MG63 (cell line): ENCODE data around the gene ABHD17A. TPM values are rescaled to one million over a fixed set of nuclear protein-coding genes. Genes with fewer than 3 reads are reported as not detected.
A peak's percentile ranks its signal among the peaks of the same experiment; 100 is the strongest.
"Not testable (repeated sequence)": the region's sequence is repeated elsewhere in the genome, so short reads cannot be mapped to it uniquely, and the experiment has no call there.

Source experiments
- DNase-seq: peaks from one replicate; pipeline ENCODE4 v3.0.0-alpha.2; 2020
- H3K27me3 ChIP-seq: fragments of 250-450 bp; sonication (Bioruptor Pico); 2 replicates; pipeline ENCODE4 v1.5.1; 2020; ENCODE audit warnings: mild to moderate bottlenecking, moderate library complexity
- H3K36me3 ChIP-seq: fragments of 250-450 bp; sonication (Bioruptor Pico); 2 replicates; pipeline ENCODE4 v1.5.1; 2020; ENCODE audit warnings: mild to moderate bottlenecking, moderate library complexity
- H3K4me3 ChIP-seq: fragments of 250-450 bp; sonication (Bioruptor Pico); 2 replicates; pipeline ENCODE4 v1.5.1; 2020; ENCODE audit warnings: mild to moderate bottlenecking, moderate library complexity
- H3K9me3 ChIP-seq: fragments of 250-450 bp; sonication (Bioruptor Pico); 2 replicates; pipeline ENCODE4 v1.5.1; 2020; ENCODE audit warnings: mild to moderate bottlenecking, moderate library complexity
- total RNA-seq: library from RNA; depleted of rRNA; stranded (reverse); fragments of >200 nt; shearing (Covaris generic); gene quantifications from 2 replicates; pipeline ENCODE4 v1.2.3, GENCODE V29; 2014; ENCODE audit warnings: low replicate concordance

The ABHD17A gene
- total RNA-seq, 1 experiment from 2014 or later: 70.7 TPM

DNA sequence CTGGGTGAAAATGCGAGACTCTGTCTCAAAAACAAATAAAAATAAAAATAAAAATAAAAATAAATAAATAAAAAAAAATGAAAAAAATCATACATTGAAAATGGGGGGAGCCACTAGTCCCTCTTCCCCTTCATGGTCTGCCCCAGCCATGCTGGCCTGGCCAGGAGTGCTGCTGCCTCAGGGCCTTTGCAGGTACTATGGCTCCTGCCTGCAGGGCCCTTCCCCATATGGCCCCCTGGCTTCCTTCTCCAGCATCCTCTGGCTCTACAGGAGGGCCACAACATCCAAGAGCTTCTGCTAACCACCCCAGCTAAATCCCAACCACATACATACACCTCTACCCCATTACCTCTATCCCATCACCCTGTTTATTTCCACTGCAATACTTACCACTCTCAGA is 4.6 kb upstream of the ABHD17A start:
- no peaks in the 10 kb centered on the region for H3K36me3 ChIP-seq

DNA sequence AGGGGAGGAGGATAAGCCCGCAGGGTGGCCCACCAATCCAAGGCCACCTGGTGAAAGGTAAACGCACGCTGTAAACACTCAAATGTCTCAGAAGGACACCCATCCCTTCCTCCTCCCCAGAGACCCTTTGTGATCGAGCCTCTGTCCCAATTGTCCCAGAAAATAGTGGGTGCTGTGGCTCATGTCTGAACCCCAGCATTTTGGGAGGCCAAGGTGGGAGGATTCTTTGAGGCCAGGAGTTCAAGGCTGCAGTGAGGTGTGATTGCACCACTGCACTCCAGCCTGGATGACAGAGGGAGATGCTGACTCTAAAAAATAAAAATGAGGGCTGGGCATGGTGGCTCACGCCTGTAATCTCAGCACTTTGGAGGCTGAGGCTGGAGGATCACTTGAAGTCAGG is 3.1 kb upstream of the ABHD17A start:
- Histone ChIP-seq H3K4me3 (no peak overlapping the region), H3K9me3 (no peaks in the 10 kb centered on the region), H3K36me3 (no peaks in the 10 kb centered on the region), H3K27me3 (no peaks in the 10 kb centered on the region)
- DNase-seq: no peak

More for the DNA sequence above, 4.6 kb upstream of the ABHD17A start:
- H3K27me3 ChIP-seq: no peaks in the 10 kb centered on the region
- H3K9me3 ChIP-seq: no peaks in the 10 kb centered on the region
- no peak for DNase-seq
- H3K4me3 ChIP-seq: no peak overlapping the region

DNA sequence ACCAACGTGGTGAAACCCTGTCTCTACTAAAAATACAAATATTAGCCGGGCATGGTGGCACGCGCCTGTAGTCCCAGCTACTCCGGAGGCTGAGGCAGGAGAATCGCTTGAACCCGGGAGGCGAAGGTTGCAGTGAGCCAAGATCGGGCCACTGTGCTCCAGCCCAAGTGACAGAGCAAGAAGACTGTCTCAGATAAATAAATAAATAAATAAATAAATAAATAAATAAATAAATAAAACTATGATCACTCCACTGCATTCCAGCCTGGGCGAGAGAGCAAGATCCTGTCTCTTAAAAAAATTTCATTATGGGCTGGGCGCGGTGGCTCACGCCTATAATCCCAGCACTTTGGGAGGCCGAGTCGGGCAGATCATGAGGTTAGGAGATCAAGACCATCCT is 1.1 kb upstream of the ABHD17A start:
- H3K9me3 ChIP-seq, H3K4me3 ChIP-seq, DNase-seq: not testable (repeated sequence)

DNA sequence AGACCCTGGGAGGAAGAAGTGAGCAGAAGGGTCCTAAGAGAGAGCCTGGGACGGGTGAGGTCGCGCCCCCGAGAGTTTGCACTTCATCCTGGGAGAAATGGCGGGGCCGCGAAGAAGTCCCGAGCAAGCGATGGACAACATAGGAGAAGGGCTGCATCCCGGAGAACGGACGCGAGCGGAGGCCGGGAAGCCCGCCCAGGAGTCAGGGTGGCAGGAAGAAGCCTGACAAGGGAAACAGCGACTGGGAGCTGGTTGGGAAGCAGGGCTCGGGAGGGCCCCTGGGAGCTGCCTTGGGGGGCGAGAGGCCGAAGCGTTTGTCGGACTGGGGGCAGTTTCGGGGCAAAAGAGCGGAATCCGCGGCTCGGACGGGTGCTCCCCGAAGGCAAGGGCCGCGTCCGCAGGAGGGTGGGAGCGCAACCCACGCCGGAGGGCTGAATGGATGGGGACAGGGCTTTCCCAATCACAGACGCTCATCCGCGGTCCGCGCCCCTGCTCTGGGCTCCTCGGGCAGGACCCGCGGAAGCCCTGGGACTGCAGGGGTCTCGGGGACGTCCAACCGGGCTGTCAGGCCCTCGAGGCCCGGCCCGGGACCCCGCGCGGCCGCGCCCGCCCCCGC is 469 bp downstream of the ABHD17A start:
- Histone ChIP-seq H3K9me3 (no peaks in the 10 kb centered on the region), H3K4me3 (peak overlapping the region; percentile 72), H3K36me3 (no peaks in the 10 kb centered on the region), H3K27me3 (no peaks in the 10 kb centered on the region)
- no peak for DNase-seq

More for the DNA sequence above, 1.1 kb upstream of the ABHD17A start:
- not testable (repeated sequence) for H3K36me3 ChIP-seq, H3K27me3 ChIP-seq

DNA sequence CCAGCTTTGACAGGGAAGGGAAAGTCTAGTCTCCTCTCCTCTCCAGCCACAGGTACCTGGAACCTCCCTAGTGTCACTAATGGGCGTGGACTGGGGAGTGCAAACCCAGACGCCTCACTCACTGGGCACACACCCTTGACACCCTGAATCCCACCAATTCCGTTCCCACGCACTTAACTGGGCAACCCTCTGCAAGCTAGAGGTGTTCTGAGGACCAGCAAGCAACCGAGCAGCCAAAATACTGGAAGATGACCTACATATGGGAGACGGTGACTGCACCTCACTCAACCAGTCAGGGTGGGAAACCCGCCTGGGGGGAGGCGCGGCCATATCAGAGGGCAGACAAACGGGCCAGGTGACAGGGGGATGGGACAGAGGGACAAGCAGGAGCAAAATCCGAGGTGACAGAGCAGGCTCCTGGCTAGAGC is 991 bp downstream of the ABHD17A start:
- Histone ChIP-seq H3K36me3 (no peaks in the 10 kb centered on the region), H3K27me3 (no peaks in the 10 kb centered on the region), H3K9me3 (no peaks in the 10 kb centered on the region), H3K4me3 (peak overlapping the region; percentile 72)
- no peak for DNase-seq

DNA sequence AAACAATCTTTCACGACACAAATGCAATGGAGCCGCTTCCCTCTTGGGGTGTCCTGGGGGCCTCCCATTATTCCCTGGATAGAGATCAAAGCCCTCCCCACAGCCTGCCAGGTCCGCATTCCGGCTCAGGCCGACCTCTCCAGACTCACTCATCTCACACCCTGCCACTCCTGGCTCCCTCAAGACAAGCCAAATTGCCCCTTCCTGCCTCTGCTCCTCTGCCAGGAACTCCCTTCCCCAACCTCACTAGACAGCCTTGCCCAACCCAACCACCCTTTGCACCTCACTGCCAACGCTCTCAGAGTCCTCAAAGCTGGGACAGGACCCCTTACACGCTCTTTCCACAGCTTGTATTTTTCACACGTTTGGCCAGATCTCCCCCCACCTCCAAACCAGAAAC is 1.5 kb downstream of the ABHD17A start:
- no peaks in the 10 kb centered on the region for H3K36me3 ChIP-seq
- H3K4me3 ChIP-seq: peak overlapping the region; percentile 72
- no peaks in the 10 kb centered on the region for H3K9me3 ChIP-seq
- H3K27me3 ChIP-seq: no peaks in the 10 kb centered on the region
- DNase-seq: no peak

DNA sequence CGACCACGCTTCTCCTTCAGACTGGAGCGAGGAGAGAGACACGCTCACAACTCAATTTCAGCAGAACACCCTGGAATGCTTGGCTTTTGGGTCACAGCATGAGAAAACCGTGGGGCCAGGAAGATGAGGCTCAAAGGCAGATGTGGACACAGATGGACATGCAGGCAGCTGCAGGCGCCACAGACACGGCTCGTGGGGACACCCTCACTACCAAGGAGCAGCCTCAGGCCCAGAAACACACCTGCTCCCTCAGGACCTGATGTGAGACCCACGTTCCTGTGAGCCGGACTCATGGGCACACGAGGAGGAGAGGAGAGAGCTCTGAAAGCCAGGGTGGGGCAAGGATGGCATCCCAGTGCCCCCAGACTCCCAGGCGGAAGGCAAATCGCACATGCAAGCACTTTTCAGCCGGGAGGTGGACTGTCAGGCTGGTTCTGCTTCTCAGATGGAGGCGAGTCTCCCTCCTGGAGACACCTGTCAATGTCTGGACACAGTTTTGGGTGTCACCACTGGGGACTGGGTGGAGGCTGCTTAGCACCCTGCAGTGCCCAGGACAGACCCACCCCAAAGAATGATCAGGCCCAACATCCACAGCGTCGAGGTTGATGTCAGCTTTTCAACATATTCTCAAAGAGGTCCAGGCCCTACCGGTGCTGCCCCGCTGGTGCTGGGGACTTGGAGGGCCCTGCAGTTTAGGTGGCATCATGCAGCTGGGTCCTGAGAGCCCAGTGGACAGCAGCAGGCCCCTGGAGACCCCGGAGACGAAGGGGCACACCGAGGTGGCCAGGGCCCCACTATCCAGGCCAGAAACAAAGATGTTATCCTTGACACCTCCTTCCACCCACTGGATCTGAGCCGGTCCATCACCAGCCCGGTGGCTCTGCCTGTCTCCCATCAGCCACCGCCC is 2.3 kb downstream of the ABHD17A start:
- Histone ChIP-seq H3K27me3 (no peaks in the 10 kb centered on the region), H3K36me3 (no peaks in the 10 kb centered on the region), H3K9me3 (no peaks in the 10 kb centered on the region), H3K4me3 (no peak overlapping the region; the same call in 1 of the 2 replicates)
- no peak for DNase-seq

DNA sequence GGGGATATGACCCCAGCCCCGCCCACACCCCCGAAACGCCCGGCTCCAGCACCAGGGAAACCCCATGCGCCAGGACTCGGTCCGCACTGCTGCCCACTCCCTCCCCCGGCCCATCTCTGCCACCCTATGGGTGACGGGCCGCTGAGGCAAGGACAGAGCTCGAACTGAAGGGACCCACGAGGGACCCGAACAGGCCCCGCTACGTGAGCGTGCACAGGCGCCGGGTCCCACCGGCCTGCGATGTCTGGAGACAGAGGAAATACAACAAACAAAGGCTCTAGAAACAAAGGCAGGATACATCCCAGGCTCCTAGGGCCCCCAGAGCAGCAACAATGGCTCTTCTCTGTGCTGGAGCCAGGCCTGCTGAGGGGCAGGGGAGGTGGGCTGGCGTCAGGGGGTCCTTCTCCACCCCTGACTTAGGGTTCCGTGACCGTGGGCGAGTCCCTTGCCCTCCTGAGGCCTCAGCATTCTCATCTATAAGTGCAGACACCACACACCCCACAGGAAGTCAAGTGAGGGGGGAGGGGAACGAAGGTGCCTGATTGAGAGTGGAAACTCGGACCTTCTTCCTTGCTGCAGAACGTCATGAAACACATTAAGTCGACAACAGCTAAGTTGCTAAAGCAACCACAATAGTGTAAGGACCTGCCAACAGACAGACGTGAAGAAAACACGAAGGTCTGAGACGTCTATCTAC is 3.1 kb downstream of the ABHD17A start:
- no peaks in the 10 kb centered on the region for H3K36me3 ChIP-seq
- no peak overlapping the region for H3K4me3 ChIP-seq
- no peaks in the 10 kb centered on the region for H3K27me3 ChIP-seq
- no peak for DNase-seq
- H3K9me3 ChIP-seq: no peaks in the 10 kb centered on the region

DNA sequence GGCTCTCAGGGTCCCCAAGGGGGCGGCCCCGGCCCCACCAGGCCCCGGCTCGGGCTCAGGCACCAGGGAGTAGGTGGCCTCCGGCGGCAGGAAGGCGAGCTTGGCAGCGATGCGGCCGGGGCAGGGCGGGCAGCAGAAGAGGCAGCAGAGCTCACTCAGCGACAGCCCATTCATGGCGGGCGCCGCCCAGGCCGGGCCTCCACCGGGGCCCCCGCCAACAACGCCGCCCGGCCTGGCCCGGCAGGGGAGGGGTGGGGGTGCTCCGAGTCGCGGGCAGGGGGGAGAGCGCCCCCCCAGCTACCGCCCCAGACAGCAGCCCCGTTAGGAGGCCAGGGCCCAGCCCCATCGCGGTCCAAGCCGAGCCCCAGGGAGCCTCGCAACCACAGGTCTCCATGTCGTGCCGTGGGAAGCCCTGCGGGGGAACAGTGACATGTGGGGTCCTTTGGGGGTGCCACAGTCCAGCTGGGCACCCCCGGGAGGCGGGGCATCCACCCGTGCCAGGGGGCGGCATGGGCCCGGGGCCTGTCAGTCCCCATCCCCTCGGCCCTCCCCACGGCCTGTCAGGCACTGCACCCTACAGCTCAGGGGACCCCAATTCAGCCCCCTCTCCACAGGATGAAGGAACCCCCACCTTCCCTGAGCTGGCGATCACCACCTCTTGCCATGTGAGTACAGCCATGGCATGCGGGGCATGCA is 3.8 kb downstream of the ABHD17A start:
- H3K4me3 ChIP-seq, H3K27me3 ChIP-seq, H3K36me3 ChIP-seq, H3K9me3 ChIP-seq, DNase-seq: not testable (repeated sequence)

DNA sequence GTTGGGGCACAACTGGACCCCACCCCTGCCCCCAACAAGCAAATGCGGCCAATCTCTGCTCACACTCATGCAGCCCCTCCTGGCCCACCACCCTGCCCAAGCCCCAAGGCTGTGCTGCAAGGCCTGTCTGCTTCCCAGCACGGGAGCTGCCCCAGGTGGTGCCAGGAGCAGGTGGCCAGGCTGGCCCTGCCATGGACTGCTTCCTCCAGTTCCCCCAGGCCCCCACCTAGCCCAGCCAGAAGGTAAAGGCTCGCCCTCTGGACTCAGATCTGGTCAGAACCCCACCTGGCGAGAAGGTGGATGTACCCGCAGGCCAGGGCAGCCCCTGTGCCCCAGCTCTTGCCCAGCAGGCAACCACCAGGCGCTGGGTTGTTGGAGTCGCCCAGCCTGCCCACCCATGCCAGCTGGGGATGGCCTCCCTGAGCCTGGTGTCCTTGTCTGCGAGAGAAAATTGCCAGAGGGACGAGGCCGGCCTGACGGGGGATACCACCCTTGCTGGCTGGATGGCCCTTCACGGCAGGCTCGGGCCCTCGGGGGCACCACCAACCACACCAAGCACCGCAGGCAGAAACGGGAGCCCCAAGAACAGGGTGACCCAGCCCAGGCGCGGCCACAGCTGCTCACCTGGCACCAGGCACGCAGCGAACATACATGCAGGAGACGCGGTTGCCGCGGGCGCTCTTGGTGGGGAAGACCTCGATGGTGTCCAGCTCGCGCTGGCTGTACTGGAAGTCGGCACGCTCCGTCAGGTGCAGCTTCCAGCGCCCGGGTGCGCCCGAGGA is 4.5 kb downstream of the ABHD17A start:
- Histone ChIP-seq H3K9me3 (no peaks in the 10 kb centered on the region), H3K27me3 (no peaks in the 10 kb centered on the region), H3K36me3 (no peaks in the 10 kb centered on the region), H3K4me3 (no peak overlapping the region)
- DNase-seq: no peak

DNA sequence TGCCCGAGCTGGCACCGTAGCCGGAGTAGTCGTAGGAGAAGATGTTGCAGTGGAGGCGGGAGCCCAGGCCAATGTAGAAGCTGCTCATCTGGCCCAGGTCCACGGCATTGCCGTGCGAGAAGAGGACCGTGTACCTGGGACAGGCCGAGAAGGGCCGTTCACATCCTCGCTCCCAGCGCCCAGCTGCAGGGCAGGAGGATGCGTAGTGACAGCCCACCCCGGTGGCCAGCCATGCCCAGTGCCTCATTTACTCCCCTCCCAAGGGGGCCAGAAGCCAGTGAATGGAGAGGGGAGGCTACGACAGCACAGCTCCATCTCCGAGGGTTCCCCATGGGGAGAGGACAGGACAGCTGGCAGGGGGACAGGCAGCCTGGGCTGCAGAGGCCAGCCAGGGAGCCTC is 5.3 kb downstream of the ABHD17A start:
- DNase-seq, H3K27me3 ChIP-seq, H3K4me3 ChIP-seq, H3K36me3 ChIP-seq, H3K9me3 ChIP-seq: not testable (repeated sequence)

DNA sequence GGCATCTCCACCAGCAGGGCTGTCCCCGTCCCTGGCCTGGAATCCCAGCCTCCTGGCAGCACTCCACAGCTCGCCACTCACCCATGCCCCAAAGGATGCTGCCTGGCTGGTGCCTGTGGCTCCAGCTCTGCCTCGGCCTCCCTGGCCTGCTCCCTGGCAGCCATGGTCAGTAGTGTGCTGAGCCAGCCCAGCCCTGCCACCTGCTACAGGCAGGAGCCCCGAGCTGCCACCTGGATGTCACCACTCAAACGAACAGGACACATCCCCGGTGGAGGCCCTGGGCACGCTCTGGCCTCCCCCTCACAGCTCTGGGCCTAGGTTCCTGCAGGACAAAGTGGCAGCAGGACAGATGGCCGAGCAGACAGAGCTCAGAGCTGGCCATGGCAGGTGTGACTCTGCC is 6.7 kb downstream of the ABHD17A start:
- not testable (repeated sequence) for DNase-seq, H3K9me3 ChIP-seq

DNA sequence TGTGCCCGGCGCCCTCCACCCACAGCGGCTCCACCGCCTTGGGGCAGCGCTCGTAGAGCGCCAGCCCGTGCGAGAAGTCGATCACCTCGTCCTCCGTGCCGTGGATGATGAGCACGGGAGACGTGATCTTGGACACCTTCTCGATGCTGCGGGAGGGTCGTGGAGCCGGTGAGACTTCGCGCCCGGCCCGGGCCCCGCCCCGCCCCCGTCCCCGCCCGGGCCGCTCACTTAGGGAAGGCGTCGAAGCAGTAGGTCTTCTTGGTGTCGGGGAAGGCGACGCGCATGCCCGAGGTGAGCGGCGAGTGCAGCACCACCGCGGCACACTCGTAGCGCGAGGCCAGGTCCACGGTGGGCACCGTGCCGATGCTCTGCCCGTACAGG is 8.0 kb downstream of the ABHD17A start:
- H3K4me3 ChIP-seq, H3K27me3 ChIP-seq, H3K36me3 ChIP-seq, H3K9me3 ChIP-seq, DNase-seq: not testable (repeated sequence)

More for the DNA sequence above, 6.7 kb downstream of the ABHD17A start:
- H3K4me3 ChIP-seq, H3K36me3 ChIP-seq, H3K27me3 ChIP-seq: not testable (repeated sequence)

DNA sequence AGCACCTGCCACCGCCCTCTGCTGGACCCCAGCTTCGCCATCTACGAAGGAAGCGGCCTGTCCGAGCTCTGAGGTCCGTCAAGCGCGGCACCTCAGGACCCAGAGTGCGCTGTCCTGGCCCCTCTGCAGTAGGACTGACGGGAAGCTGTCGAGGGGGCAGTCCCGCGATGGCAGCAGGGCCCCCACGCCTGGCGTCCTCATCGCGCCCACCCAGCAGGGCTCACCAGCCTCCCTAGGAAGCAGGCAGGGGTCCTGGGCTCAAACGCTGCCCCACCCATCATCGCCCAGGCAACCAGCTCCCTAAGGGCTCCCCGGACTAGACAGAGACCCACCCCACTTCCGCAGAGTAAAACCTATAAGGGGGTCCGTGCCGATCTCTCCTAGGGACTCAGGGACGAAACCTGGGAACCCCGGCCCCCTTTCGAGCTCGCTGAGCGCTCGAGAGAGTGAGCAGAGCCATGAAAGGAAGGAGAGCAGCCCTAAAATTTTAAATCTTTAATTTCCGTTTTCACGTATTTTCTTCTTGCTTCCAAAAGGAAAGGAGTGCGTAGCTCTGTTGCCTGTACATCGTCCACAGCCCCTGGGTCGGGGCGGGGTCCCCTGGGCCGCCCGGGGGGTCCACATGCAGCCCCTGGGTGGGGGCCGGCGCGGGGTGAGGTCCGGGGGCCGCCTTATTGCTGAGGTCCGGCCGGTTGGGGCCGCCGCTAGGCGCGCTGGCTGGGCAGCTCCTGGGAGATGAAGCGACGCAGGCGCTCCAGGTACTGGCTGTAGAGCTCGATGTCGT is 8.6 kb downstream of the ABHD17A start:
- not testable (repeated sequence) for H3K27me3 ChIP-seq, DNase-seq, H3K36me3 ChIP-seq

DNA sequence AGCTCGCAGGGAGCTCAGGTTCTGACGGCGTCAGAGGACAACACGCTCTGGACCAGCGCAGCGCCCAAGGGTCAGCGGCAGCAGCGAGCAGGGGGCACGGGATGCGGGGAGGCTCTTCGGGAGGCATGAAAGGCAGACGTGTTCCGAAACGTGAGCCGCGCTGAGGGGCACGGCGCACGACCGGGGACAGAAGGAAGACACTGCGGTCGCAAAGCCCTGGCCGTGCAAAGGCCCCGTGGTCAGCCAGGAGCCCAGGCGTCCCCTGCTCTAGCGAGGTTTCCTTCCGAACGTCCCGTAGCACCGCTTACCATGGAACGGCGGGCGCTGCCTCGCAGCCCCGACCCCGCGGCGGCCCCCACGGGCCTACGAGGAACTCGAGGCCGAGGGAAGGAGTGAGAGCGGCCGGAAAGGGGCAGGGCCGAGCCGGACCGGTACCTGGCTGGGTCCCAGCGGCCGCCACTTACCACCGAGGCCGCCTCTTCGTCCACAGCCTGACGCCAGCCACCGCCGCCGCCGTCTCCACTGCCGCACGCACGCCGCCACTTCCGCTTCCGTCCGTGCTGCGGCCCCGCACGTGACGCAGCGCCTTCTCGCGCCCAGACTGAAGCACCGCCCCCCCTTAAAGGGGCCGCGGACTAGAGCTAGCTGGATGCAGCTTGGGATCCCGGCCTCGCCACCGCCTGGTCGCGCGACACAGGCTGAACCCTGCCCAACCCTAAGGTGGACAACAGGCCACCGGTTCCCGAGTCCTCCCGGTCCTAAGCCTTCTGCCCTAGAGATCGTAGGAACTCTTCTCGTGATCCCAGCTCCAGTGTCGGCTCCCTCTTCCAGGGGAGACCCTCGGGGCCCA is 9.4 kb downstream of the ABHD17A start:
- Histone ChIP-seq H3K36me3 (peaks cover 5% of the 10 kb centered on the region; the same call in 1 of the 2 replicates), H3K9me3 (no peaks in the 10 kb centered on the region), H3K4me3 (peak overlapping the region; percentile 90), H3K27me3 (no peaks in the 10 kb centered on the region)
- DNase-seq: peak; percentile 84

More for the DNA sequence above, 8.6 kb downstream of the ABHD17A start:
- H3K9me3 ChIP-seq: not testable (repeated sequence)
- H3K4me3 ChIP-seq: peak overlapping the region; percentile 90
